Measurements from ENCODE around the gene DNAH1. TPM values are rescaled to one million over a fixed set of nuclear protein-coding genes. Genes with fewer than 3 reads are reported as not detected.

DNAH1 gene
- total RNA-seq, 1 donor: 8.7 TPM

GRCh38 chr3:52446042-52446441, 129.9 kb downstream of the DNAH1 start:
- Histone ChIP-seq H3K27me3 (ENCODE audit: insufficient read depth, low read length) (no peaks in the 10 kb centered on the region), H3K4me1 (ENCODE audit: insufficient read depth, low read length) (no peaks in the 10 kb centered on the region), H3K4me2 (ENCODE audit: insufficient read depth, low read length) (no peak overlapping the region), H3K79me2 (ENCODE audit: insufficient read depth, low read length) (no peaks in the 10 kb centered on the region), H4K20me1 (ENCODE audit: insufficient read depth, low read length) (no peaks in the 10 kb centered on the region), H3K27ac (ENCODE audit: low read depth, low read length) (no peak overlapping the region), H3K9me3 (ENCODE audit: low read depth, low read length) (no peaks in the 10 kb centered on the region), H2AFZ (ENCODE audit: low read length) (no peak overlapping the region), H3K4me3 (ENCODE audit: insufficient read depth, low read length) (no peak overlapping the region), H3K36me3 (ENCODE audit: insufficient read depth, low read length) (no peaks in the 10 kb centered on the region)
- DNase-seq (ENCODE audit: insufficient read length, low spot score, missing footprints): no peak
- TF ChIP-seq, protein P1, sequence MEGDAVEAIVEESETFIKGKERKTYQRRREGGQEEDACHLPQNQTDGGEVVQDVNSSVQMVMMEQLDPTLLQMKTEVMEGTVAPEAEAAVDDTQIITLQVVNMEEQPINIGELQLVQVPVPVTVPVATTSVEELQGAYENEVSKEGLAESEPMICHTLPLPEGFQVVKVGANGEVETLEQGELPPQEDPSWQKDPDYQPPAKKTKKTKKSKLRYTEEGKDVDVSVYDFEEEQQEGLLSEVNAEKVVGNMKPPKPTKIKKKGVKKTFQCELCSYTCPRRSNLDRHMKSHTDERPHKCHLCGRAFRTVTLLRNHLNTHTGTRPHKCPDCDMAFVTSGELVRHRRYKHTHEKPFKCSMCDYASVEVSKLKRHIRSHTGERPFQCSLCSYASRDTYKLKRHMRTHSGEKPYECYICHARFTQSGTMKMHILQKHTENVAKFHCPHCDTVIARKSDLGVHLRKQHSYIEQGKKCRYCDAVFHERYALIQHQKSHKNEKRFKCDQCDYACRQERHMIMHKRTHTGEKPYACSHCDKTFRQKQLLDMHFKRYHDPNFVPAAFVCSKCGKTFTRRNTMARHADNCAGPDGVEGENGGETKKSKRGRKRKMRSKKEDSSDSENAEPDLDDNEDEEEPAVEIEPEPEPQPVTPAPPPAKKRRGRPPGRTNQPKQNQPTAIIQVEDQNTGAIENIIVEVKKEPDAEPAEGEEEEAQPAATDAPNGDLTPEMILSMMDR (IDR thresholded peaks at IDR 0.05; ENCODE audit: extremely low read depth, low read depth, low read length): no peak

DNA sequence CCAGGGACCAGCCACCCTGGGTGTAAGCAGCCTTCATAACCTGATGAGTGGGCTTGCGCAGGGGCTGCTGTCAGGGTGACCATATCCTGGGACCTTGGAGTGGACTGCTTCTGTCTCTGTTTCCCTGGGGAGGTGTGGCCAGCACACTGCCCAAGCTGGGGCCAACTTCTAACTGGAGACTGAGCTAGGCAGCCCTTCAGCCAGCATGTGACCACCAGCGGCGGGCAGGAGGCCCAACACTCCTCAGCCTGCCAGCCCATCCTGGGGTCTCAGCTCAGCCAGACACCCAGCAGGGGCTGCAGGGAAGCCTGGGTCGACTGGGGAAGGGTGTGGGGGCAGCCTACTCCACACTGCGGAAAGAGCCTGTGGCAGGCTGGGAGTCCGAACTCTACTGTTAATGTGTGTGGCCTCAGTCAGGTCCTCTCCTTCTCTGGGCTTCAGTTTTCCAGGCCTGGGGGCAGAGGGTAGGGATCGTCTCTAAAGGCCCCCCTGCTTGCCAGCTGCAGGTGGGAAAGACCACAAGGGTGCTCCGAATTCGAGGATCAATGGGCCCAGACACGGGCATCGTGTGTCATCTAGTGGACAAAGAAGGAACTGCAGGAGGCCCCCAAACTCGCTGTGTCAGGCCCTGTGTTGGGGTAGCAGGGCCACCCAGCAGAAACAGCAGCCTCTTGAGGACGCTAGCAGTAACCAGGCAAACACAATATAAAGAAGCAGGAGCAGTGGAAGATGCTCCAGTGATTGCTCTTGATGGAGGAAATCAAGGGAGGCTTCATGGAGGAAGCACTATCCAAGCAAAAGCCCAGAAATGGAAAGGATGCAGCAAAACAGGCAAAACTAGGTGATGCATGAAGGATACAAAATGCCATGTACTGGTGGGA, 130.8 kb downstream of the DNAH1 start:
- Histone ChIP-seq H3K4me1 (ENCODE audit: insufficient read depth, low read length) (no peaks in the 10 kb centered on the region), H3K79me2 (ENCODE audit: insufficient read depth, low read length) (no peaks in the 10 kb centered on the region), H3K27me3 (ENCODE audit: insufficient read depth, low read length) (no peaks in the 10 kb centered on the region), H4K20me1 (ENCODE audit: insufficient read depth, low read length) (no peaks in the 10 kb centered on the region), H3K36me3 (ENCODE audit: insufficient read depth, low read length) (no peaks in the 10 kb centered on the region), H3K4me2 (ENCODE audit: insufficient read depth, low read length) (no peak overlapping the region), H2AFZ (ENCODE audit: low read length) (no peak overlapping the region), H3K27ac (ENCODE audit: low read depth, low read length) (no peak overlapping the region), H3K4me3 (ENCODE audit: insufficient read depth, low read length) (no peak overlapping the region), H3K9me3 (ENCODE audit: low read depth, low read length) (no peaks in the 10 kb centered on the region)
- DNase-seq (ENCODE audit: insufficient read length, low spot score, missing footprints): peak; percentile 95
- TF ChIP-seq, protein P1 (IDR thresholded peaks at IDR 0.05; ENCODE audit: extremely low read depth, low read depth, low read length): peak; percentile 99

- Histone ChIP-seq H3K27me3 (ENCODE audit: insufficient read depth, low read length) (no peaks in the 10 kb centered on the region), H3K27ac (ENCODE audit: low read depth, low read length) (no peak overlapping the region)
- TF ChIP-seq, protein P1 (IDR thresholded peaks at IDR 0.05; ENCODE audit: extremely low read depth, low read depth, low read length): no peak
Measured at GRCh38 chr3:52447512-52448355, 131.6 kb downstream of the DNAH1 start.

More at GRCh38 chr3:52447512-52448355, 131.6 kb downstream of the DNAH1 start:
- no peaks in the 10 kb centered on the region for H3K9me3 ChIP-seq (ENCODE audit: low read depth, low read length)
- H4K20me1 ChIP-seq (ENCODE audit: insufficient read depth, low read length): no peaks in the 10 kb centered on the region
- no peaks in the 10 kb centered on the region for H3K4me1 ChIP-seq (ENCODE audit: insufficient read depth, low read length)
- no peak overlapping the region for H3K4me2 ChIP-seq (ENCODE audit: insufficient read depth, low read length)
- no peaks in the 10 kb centered on the region for H3K79me2 ChIP-seq (ENCODE audit: insufficient read depth, low read length)
- H2AFZ ChIP-seq (ENCODE audit: low read length): no peak overlapping the region
- H3K4me3 ChIP-seq (ENCODE audit: insufficient read depth, low read length): no peak overlapping the region
- H3K36me3 ChIP-seq (ENCODE audit: insufficient read depth, low read length): no peaks in the 10 kb centered on the region
- DNase-seq (ENCODE audit: insufficient read length, low spot score, missing footprints): peak; percentile 65

Small RNAs within 50 kb of the gene (small RNA-seq; reads per million reads assigned to genes)
- gene MIR135A1: not detected
- 2,397 reads per million, percentile 99 among the genes with 10 or more reads in this experiment for gene MIRLET7G

Other genes with a start within 250 kb of the DNAH1 start
- gene POC1A, start 161.9 kb upstream of the DNAH1 start, total RNA-seq: 1.8 and 3.2 TPM in 2 replicates
- gene ALAS1, start 118.2 kb upstream of the DNAH1 start, total RNA-seq: 35.4 and 39.1 TPM in 2 replicates
- gene TLR9, start 90.7 kb upstream of the DNAH1 start, total RNA-seq: not detected in 2 replicates
- 115 and 138 TPM in 2 replicates for gene TWF2, start 77.2 kb upstream of the DNAH1 start, total RNA-seq
- gene PPM1M, start 70.6 kb upstream of the DNAH1 start, total RNA-seq: 23.9 and 28.2 TPM in 2 replicates
- 54.2 and 58.3 TPM in 2 replicates for gene WDR82, start 37.7 kb upstream of the DNAH1 start, total RNA-seq
- 13.8 and 15.0 TPM in 2 replicates for gene GLYCTK, start 28.5 kb upstream of the DNAH1 start, total RNA-seq
- 65.4 and 72.4 TPM in 2 replicates for gene BAP1, start 93.7 kb downstream of the DNAH1 start, total RNA-seq
- 8.8 and 10.9 TPM in 2 replicates for gene PHF7, start 94.3 kb downstream of the DNAH1 start, total RNA-seq
- gene SEMA3G, start 128.8 kb downstream of the DNAH1 start, total RNA-seq: under 0.01 TPM in 1 of 2 replicates, not detected in the other
- 0.29 and 0.36 TPM in 2 replicates for gene TNNC1, start 137.7 kb downstream of the DNAH1 start, total RNA-seq
- 72.2 and 83.2 TPM in 2 replicates for gene NISCH, start 139.3 kb downstream of the DNAH1 start, total RNA-seq
- gene STAB1, start 179.0 kb downstream of the DNAH1 start, total RNA-seq: 0.59 and 1.1 TPM in 2 replicates
- 45.4 and 52.5 TPM in 2 replicates for gene NT5DC2, start 217.5 kb downstream of the DNAH1 start, total RNA-seq
- gene UQCC5, start 220.3 kb downstream of the DNAH1 start, total RNA-seq: 6.5 and 8.3 TPM in 2 replicates